ENCODE measurements around the gene IGSF23.
"Not testable (repeated sequence)": the region's sequence is repeated elsewhere in the genome, so short reads cannot be mapped to it uniquely, and the experiment has no call there.

Gene IGSF23

GRCh38 chr19:44682807-44683206 lies 69.4 kb downstream of the IGSF23 start:
- no peak overlapping the region for H3K4me3 ChIP-seq (replicated peaks; ENCODE audit: low read depth, low read length)
- no peak for TF ChIP-seq CTCF (IDR thresholded peaks at IDR 0.05; ENCODE audit: low read length, missing control alignments)
- DNase-seq (ENCODE audit: low read depth) = no peak

- H3K4me3 ChIP-seq (replicated peaks; ENCODE audit: low read depth, low read length) = no peak overlapping the region
- DNase-seq (ENCODE audit: low read depth) = no peak
- no peak for TF ChIP-seq CTCF (IDR thresholded peaks at IDR 0.05; ENCODE audit: low read length, missing control alignments)
Measured at GRCh38 chr19:44683434-44684210, 70.3 kb downstream of the IGSF23 start.

GRCh38 chr19:44684396-44684795 lies 71.0 kb downstream of the IGSF23 start:
- DNase-seq (ENCODE audit: low read depth); H3K4me3 ChIP-seq (replicated peaks; ENCODE audit: low read depth, low read length): not testable (repeated sequence)

- peak; percentile 94 for DNase-seq (ENCODE audit: low read depth)
- TF ChIP-seq CTCF (IDR thresholded peaks at IDR 0.05; ENCODE audit: low read length, missing control alignments) = no peak
- H3K4me3 ChIP-seq (replicated peaks; ENCODE audit: low read depth, low read length) = no peak overlapping the region
Measured at GRCh38 chr19:44684892-44685863, 71.8 kb downstream of the IGSF23 start.

- DNase-seq (ENCODE audit: low read depth) = peak; percentile 64
- no peak overlapping the region for H3K4me3 ChIP-seq (replicated peaks; ENCODE audit: low read depth, low read length)
- TF ChIP-seq CTCF (IDR thresholded peaks at IDR 0.05; ENCODE audit: low read length, missing control alignments) = no peak
Measured at GRCh38 chr19:44685877-44686276, 72.5 kb downstream of the IGSF23 start.

Data from fibroblast of pulmonary artery (primary cell).